Brain microvascular endothelial cell (primary cell): ENCODE results near the gene DBN1.

ENCODE experiments used
- DNase-seq: peaks from one replicate; pipeline ENCODE4 v3.0.0-alpha.2; 2020
- H3K27ac ChIP-seq: fragments of 250-450 bp; sonication (Bioruptor Pico); 2 replicates; pipeline ENCODE4 v1.5.1; 2020; ENCODE audit warnings: mild to moderate bottlenecking, moderate library complexity
- H3K27me3 ChIP-seq: fragments of 250-450 bp; sonication (Bioruptor Pico); replicated peaks from 2 replicates; pipeline ENCODE4 v1.5.1; 2020; ENCODE audit warnings: mild to moderate bottlenecking
- H3K36me3 ChIP-seq: fragments of 250-450 bp; sonication (Bioruptor Pico); replicated peaks from 2 replicates; pipeline ENCODE4 v1.5.1; 2020; ENCODE audit warnings: mild to moderate bottlenecking
- H3K4me3 ChIP-seq: 2 replicates; pipeline ENCODE4 v1.5.1; 2011; ENCODE audit warnings: low read depth, mild to moderate bottlenecking, control low read depth, low read length, moderate library complexity
- CTCF ChIP-seq: IDR thresholded peaks from 2 replicates; pipeline ENCODE4 v1.5.1; 2011; ENCODE audit warnings: low read depth, mild to moderate bottlenecking, moderate library complexity, low read length, control low read depth, inconsistent platforms; ENCODE audit errors: missing control alignments
- in situ Hi-C: cut with HindIII; loops from 2 replicates; pipeline ENCODE4 v1.10.0; 2017; ENCODE audit warnings: low sequenced_read_pairs, low pct_ligation_motif_present

DBN1 gene

GRCh38 chr5:177453852-177454396 is 19.5 kb downstream of the DBN1 start:
- H3K27ac ChIP-seq = no peak overlapping the region
- H3K4me3 ChIP-seq = peak overlapping the region; percentile 31

GRCh38 chr5:177452688-177453638 is 20.5 kb downstream of the DBN1 start:
- DNase-seq = no peak
- TF ChIP-seq CTCF = no peak
- H3K4me3 ChIP-seq = no peak overlapping the region
- H3K36me3 ChIP-seq = peaks cover 11% of the 10 kb centered on the region
- no peaks in the 10 kb centered on the region for H3K27me3 ChIP-seq
- in situ Hi-C loops = no loop called here
- H3K27ac ChIP-seq = no peak overlapping the region

More at GRCh38 chr5:177453852-177454396, 19.5 kb downstream of the DBN1 start:
- no peaks in the 10 kb centered on the region for H3K27me3 ChIP-seq
- no peak for TF ChIP-seq CTCF
- in situ Hi-C loops = no loop called here
- H3K36me3 ChIP-seq = peaks cover 20% of the 10 kb centered on the region
- DNase-seq = no peak

- in situ Hi-C loops = no loop called here
- Histone ChIP-seq H3K4me3 (no peak overlapping the region), H3K27me3 (no peaks in the 10 kb centered on the region), H3K27ac (no peak overlapping the region), H3K36me3 (no peaks in the 10 kb centered on the region)
- DNase-seq = no peak
- no peak for TF ChIP-seq CTCF
Observed at GRCh38 chr5:177450667-177451424, 22.6 kb downstream of the DBN1 start.

GRCh38 chr5:177449140-177450061 is 24.0 kb downstream of the DBN1 start:
- Histone ChIP-seq H3K4me3 (no peak overlapping the region), H3K27me3 (no peaks in the 10 kb centered on the region), H3K27ac (no peak overlapping the region), H3K36me3 (no peaks in the 10 kb centered on the region)
- in situ Hi-C loops = loop anchor here (25.0 kb wide), 1 partner anchor 137 kb away; the partner anchor contains the start of genes MXD3, PRELID1 and RAB24
- DNase-seq = no peak
- no peak for TF ChIP-seq CTCF
